Lower leg skin (tissue), 4 donors: ENCODE measurements around the gene SLIT3. TPM values are rescaled to one million over a fixed set of nuclear protein-coding genes. Genes with fewer than 3 reads are reported as not detected.

Experiments used
- DNase-seq, 2 donors: peaks; one replicate each; pipeline ENCODE4 v3.0.0-alpha.2; 2019; ENCODE audit warnings: low spot score in 2 of 2
- H3K4me3 ChIP-seq: fragments of 200-600 bp; sonication (generic); 2 replicates; pipeline ENCODE4 v1.5.1; 2017; ENCODE audit warnings: mild to moderate bottlenecking, low read depth; ENCODE audit not compliant: poor library complexity, severe bottlenecking
- CTCF ChIP-seq, 3 donors: fragments of 450-650 bp; IDR thresholded peaks; one replicate each; pipeline ENCODE4 v1.5.1; 2016; ENCODE audit warnings: antibody characterized with exemption in 3 of 3, mild to moderate bottlenecking in 3 of 3, moderate library complexity in 2 of 3
- POLR2A ChIP-seq, 2 donors: fragments of 450-650 bp; IDR thresholded peaks; one replicate each; pipeline ENCODE4 v1.6.1; 2016 to 2017; ENCODE audit warnings: antibody characterized with exemption in 2 of 2, mild to moderate bottlenecking in 1 of 2, moderate library complexity in 1 of 2
- WGBS, 2 donors: methylation state at CpG; one replicate each; pipeline ENCODE4 v1.1.5; 2018; 5-methylcytosine and 5-hydroxymethylcytosine counted together
- intact Hi-C: fragments of 100-400 bp; cut with DNase I; formaldehyde crosslinking; loops from one replicate; pipeline ENCODE4 v1.15.0; 2023; ENCODE audit warnings: low total_unique reads
- total RNA-seq, 4 donors: library from RNA; depleted of rRNA; stranded (reverse); fragments of >200 nt; gene quantifications; one replicate each; pipeline ENCODE4 v1.1.0, GENCODE V29; 2016

SLIT3 gene
- total RNA-seq, 4 donors from 2014 or later = 12.4 to 66.0 (median 22.8) TPM

GRCh38 chr5:168679515-168679920 lies 621.4 kb downstream of the SLIT3 start:
- WGBS, 2 donors = 2 to 9% methylated on average over 9 of the region's 9 CpGs
- H3K4me3 ChIP-seq = no peak overlapping the region
- TF ChIP-seq CTCF (IDR thresholded peaks at IDR 0.05) (no peak), POLR2A (IDR thresholded peaks at IDR 0.05) (no peak)
- intact Hi-C loops = no loop called here
- DNase-seq = peak; percentile 72 to 94

DNA sequence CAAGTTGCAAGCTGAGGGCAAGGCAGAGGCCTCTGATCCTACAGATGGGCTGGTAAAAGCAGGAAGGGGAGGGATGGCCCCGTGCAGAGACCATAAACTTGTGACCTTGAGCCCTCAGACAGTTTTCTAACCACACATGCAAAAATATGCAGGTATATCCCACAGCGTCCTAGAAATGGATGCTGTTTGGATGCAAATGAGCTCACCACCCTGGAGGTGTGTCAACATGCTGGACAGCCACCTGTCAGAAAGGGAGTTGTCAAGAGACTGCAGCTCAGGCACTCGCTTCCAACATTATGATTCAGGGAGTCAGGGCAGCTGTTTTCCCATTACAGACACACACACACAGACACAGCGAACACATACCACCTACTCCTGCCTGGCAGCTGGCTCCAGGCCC lies 624.4 kb downstream of the SLIT3 start:
- 60 to 66% methylated on average over 4 of the region's 4 CpGs for WGBS, 2 donors
- intact Hi-C loops = no loop called here
- TF ChIP-seq POLR2A (IDR thresholded peaks at IDR 0.05) (no peak), CTCF (IDR thresholded peaks at IDR 0.05) (no peak)
- no peak overlapping the region for H3K4me3 ChIP-seq
- no peak for DNase-seq

DNA sequence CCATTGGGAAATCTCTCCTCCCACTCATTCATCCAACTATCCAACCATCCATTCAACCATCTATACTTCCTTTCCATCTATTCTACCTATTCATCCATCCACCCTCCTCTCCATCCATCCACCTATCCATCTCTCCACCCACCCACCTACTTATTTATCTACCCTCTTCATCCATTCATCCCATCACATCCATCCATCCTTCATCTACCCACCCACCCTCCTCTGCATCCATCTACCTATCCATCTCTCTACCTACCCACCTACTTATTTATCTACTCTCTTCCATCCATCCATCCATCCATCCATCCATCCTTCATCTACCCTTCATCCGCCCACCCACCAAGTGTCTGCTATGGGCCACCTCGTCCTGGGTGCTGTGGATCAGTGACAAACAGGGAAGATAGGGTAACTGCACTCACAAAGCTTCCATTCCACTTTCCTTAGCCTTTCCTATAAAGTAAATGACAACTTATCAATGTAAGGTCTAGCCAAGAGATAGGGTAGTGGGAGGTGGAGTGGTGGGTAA lies 625.0 kb downstream of the SLIT3 start:
- H3K4me3 ChIP-seq = no peak overlapping the region
- 89 to 93% methylated on average over 2 of the region's 2 CpGs for WGBS, 2 donors
- TF ChIP-seq POLR2A (IDR thresholded peaks at IDR 0.05) = no peak
- no peak for TF ChIP-seq CTCF (IDR thresholded peaks at IDR 0.05)
- no peak for DNase-seq
- intact Hi-C loops = no loop called here

DNA sequence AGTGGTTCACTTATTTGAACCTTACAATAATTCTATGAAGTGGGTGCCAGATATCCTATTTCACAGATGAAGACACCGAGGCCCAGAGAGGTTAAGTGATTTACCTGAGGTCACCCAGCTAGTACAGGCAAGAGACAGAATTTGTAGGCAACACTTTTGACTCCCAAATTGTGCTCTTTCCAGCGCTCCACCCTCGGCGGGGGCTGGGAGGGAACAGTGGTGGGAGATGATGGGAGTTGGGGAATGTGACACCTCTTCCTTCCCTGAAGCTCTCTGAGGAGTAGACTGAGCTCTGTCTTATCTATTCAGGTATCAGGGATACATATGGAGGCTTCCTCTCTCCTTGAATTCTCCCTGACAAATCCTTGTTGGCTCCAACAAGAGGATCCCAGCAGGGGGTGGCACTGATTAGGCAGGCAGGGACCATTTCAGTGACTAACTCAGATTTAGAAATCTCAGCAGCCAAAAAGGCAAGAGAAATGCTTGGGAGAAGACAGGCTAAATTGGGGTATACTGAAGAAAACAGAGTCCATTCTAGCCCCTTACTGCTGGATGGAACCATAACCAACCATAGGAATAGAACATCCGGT lies 626.0 kb downstream of the SLIT3 start:
- TF ChIP-seq POLR2A (IDR thresholded peaks at IDR 0.05) = no peak
- TF ChIP-seq CTCF (IDR thresholded peaks at IDR 0.05) = no peak
- 86 to 89% methylated on average over 5 of the region's 5 CpGs for WGBS, 2 donors

GRCh38 chr5:168672888-168673287 lies 628.1 kb downstream of the SLIT3 start:
- WGBS, 2 donors = 83 to 84% methylated on average over 4 of the region's 4 CpGs
- no peak overlapping the region for H3K4me3 ChIP-seq
- no peak for DNase-seq
- intact Hi-C loops = no loop called here
- TF ChIP-seq POLR2A (IDR thresholded peaks at IDR 0.05) (no peak), CTCF (IDR thresholded peaks at IDR 0.05) (no peak)

More for the DNA sequence above, 626.0 kb downstream of the SLIT3 start:
- intact Hi-C loops = no loop called here
- no peak overlapping the region for H3K4me3 ChIP-seq
- DNase-seq = no peak

- no peak for TF ChIP-seq CTCF (IDR thresholded peaks at IDR 0.05)
- TF ChIP-seq POLR2A (IDR thresholded peaks at IDR 0.05) = no peak
- H3K4me3 ChIP-seq = no peak overlapping the region
- WGBS, 2 donors = 55 to 69% methylated on average over 6 of the region's 6 CpGs
- intact Hi-C loops = no loop called here
- DNase-seq = no peak
These were observed 628.9 kb downstream of the SLIT3 start for GRCh38 chr5:168672016-168672415.
